Stimulated activated CD4-positive, alpha-beta T cell treated with anti-CD3 and anti-CD28 coated beads, Interleukin-2, amount 100 ng/mL, for 48 hours (primary cell): ENCODE measurements around the gene LTBP1.

Source experiments
- DNase-seq, 2 donors: peaks; one replicate each; pipeline ENCODE4 v3.0.0-alpha.2; 2020

Gene LTBP1

DNA sequence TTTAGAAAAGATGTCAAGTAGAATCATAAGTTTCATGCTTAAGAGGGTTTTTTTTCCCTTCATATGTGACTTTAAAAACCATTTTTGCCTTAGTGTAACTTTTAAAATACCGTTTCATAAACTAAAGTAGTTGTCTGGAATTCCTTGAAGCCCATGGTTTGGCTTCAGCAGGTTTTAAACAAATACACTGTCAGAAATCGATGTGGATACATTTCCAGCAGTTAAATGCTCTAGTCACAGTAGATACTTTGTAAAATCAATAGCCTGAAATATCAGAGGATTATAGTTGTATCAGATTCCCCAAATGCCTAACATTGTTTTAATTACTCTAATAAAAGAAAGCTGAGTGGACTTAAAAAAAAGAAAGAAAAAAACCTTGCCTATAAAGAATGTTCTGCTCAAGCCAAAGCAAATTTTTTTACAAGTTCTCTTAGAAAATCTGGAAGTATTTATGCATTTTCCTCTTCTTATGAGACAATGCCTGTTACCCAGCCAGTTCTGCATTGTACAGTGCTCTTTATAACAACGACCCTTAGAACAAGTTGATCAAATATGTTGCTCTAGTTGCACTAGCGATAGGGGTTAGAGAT lies 260.5 kb downstream of the LTBP1 start:
- no peak for DNase-seq

GRCh38 chr2:33208400-33208799 lies 261.6 kb downstream of the LTBP1 start:
- DNase-seq, result no peak

- no peak for DNase-seq
Observed at GRCh38 chr2:33209976-33210375, 263.2 kb downstream of the LTBP1 start.

GRCh38 chr2:33210626-33211025 lies 263.9 kb downstream of the LTBP1 start:
- DNase-seq, result no peak

GRCh38 chr2:33212151-33212550 lies 265.4 kb downstream of the LTBP1 start:
- DNase-seq, result no peak

DNA sequence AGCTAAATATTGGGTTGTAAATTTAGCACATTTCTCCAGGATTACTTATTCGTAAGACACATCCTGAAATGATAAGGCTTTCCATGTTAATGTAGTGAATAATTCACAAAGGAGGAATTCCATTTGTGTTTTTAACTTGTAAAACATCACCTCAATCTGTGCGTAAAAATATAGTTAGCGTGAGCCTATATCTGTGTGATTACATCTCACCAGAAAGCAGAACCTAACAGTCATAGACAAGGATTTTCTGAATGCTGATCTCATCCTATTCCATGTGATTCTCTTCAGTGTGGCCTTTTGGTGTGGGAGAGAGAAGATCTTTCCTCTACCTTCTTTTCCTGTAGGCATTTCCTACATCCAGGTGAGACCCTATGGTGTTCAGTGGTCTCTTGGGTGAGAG lies 266.5 kb downstream of the LTBP1 start:
- DNase-seq, result no peak

DNA sequence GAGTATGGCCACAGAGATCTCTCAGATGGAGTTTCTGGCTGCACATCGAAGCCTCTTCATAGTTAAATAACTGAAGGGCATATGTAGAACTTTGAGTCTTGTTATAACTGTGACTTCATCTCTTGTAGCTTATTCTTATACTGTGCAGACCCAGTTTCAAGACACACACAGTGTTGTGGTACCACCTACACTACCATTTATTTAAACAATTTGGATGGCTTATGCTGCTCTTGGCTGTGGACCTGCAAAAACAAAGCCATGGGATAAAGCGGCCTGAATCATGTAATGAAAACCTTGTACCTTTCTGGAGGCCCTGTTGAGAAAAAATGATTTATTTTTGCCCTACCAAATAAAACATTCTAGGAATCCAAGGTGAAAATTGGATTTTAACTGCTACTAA lies 266.9 kb downstream of the LTBP1 start:
- DNase-seq, result no peak

GRCh38 chr2:33214436-33214835 lies 267.7 kb downstream of the LTBP1 start:
- DNase-seq, result no peak

DNA sequence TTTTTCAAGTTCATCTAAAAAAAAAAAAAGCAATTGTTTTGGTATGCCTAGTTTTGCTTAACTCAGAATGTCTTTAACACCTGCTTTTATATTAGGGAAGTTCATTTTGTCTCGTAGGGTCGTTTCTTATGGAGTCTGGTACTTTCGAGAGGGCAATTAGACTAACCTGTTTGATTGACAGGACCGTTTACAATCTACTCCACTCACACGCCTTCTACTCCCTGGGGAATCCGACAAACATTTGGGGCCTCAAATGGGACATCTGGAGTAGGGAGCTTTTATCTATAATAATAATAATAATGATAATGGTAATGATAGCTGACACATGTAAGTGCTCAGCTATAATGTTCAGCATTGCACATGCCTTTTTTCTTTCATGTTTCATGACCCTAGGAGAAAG lies 268.1 kb downstream of the LTBP1 start:
- no peak for DNase-seq

DNA sequence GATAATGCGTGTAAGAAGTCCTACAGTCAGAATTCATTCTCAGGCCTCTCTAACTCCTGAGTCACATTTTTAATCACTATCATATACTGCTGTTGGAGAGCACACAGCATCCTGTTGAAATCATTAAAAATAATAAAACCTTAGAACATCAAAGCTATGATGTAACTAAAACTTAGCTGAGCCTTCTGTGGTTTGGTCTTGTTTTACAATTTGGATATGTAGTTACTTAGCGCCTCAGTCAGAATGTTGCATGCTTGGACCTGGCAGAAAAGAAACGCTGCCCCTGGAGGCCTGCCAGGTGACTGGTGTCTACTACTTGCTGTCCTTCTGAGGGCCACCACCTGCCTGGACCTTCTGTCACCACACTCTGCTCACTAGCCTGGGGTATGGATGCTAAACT lies 268.5 kb downstream of the LTBP1 start:
- DNase-seq, result no peak

DNA sequence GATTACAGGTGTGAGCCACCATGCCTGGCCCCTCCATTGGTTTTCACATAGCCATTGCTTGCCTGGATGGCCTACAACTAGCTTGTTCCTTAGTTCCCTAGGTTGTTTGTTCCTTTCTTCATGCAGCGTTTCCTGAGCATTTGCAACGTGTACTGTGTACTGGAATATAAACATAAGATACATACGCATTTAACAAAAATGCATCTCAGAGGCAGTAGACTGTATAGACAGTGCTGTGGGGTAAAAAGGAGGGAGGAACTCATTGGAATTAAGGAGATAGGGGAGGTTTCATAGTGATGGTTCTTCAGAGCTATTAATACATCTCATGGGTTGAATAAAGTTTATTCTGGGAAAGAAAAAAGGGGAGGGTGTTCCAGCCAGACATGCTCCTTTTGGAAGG lies 269.2 kb downstream of the LTBP1 start:
- DNase-seq, result no peak

GRCh38 chr2:33216508-33217182 lies 269.9 kb downstream of the LTBP1 start:
- no peak for DNase-seq

GRCh38 chr2:33217406-33217805 lies 270.7 kb downstream of the LTBP1 start:
- DNase-seq, result no peak

DNA sequence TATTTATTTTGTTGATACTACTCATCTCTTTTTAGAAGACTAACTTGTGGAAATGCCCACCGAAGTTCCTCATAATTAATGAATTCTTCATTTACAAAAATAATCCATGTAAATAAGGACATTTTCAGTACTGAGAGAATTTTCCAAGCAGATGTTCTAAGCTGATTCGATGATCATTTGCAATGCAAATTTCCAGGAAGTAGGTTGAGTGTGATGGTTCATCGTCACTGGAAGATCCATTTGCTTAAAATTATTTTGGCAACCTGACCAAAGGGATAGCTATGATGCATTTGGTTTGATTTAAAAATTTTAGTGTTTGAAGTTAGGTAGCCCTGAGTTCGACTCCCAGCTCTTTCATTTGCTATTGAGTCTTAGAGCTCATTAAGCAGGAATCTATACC lies 272.4 kb downstream of the LTBP1 start:
- DNase-seq, result no peak

DNA sequence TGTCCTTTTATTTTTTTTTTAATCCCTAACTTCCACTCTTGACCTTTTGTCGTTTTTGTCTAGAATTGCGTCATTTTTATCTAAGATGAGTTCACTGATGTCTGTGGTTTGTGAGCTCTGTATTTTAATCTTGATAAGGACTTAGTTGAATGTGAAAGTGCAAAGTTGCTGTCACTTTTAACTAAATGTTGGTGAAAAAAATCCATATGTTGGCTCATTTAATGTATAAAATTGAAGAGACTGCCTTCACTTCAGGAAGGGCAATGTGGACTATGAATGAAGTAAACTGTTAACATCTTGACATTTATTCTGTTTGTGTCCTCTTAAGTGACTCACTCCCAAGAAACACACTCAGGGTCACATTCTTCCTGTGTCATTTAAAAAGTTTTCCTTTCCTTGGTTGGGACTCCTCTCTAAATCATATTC lies 273.1 kb downstream of the LTBP1 start:
- DNase-seq, result no peak

GRCh38 chr2:33220533-33220932 lies 273.8 kb downstream of the LTBP1 start:
- DNase-seq, result no peak

DNA sequence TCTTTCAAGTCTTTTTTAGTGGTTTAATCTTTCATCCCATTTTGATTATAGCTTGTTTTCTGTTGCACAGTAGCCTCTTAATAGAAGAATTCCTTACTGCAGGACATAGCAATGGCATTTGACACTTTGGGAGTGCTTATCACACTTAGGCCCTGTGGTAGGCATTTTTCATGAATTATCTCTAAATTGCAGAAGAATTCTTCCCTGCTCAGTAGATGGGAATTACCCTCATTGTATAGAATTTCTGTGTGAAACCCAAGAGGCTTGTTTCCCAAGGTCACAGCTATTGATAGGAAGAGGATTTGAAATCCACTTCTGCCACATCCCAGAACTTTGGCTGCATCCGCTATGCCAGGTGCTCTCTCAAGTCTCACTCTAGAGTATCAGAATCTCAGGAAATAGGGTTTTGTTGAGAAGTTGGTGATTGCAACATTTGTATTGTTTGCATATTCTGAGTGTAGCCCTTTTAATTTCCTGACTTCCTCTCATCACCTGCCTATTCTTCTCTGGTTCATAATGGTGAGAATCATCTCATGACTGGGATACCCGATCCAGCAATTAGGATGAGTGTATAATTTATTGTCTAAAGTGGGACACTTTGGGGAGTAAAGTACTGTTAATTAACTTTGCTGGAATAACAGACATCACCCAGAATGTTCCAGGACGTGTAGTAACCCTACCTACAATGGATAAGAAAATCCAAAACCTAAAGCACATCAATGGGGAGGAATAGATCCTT lies 274.5 kb downstream of the LTBP1 start:
- no peak for DNase-seq

GRCh38 chr2:33222309-33222708 lies 275.6 kb downstream of the LTBP1 start:
- DNase-seq, result no peak

DNA sequence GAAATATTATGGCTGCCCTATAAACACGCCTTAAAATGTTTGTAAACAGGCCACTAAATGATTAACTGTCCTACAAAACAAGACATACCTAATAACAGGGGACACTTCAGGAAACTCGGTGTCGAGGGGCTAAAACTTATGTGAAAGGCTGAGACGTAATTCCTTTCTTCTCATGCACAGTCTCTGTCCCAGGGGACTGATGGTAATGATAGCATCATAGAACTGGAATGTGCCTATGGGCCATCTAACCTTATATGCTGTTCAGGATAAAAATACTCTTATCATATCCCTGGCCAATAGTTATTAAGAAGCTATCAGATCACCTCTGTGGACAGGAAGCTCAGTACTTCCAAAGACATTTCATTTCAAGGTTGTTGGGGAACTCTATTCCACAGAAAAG lies 277.1 kb downstream of the LTBP1 start:
- DNase-seq, result no peak

DNA sequence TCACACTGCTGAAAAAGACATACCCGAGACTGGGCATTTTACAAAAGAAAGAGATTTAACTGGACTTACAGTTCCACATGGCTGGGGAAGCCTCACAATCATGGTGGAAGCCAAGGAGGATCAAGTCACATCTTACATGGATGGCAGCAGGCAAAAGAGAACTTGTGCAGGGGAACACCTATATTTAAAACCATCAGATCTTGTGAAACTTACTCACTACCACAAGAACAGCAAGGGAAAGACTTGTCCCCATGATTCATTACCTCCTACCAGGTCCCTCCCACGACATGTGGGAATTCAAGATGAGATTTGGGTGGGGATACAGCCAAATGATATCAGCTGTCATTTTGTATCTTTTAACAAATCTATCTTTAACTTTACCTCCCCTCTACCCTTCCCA lies 278.6 kb downstream of the LTBP1 start:
- no peak for DNase-seq

- no peak for DNase-seq
Observed at GRCh38 chr2:33226546-33226945, 279.8 kb downstream of the LTBP1 start.

DNA sequence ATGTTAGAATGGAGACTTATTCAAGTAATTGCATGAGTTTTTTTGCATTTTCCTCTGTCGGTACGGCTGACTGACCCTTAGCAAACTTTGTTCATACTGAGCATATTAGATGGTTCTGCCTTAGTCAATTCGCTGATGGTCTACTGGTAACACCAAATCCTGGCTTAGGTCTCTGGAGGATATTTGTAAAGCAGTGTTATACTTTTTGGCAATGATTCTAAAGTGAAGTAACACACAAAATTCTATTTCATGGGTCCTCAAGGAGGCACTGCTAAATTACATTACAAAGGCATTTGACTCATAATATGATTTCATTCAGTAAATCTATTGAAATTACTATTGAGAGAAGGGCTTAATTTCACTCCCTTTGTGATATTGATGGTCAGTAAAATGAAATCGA lies 282.9 kb downstream of the LTBP1 start:
- DNase-seq, result no peak

DNA sequence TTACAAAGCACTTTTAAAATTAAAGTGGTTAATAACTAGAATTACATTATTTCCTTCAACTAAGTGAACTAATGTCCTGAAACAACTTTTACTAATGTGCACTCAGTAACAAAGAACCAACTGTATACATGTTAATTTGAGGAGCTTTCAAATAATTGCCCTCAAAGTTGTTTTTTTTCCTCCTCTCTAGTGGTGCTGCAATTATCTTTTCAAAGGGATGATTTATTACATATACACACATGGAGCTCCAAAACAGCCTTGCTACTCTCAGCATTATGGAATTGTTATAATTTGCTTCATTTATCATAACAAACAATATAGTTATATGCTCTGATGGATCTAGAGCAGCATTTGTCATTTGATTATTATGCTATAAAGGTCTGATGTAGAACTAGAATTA lies 283.4 kb downstream of the LTBP1 start:
- no peak for DNase-seq

DNA sequence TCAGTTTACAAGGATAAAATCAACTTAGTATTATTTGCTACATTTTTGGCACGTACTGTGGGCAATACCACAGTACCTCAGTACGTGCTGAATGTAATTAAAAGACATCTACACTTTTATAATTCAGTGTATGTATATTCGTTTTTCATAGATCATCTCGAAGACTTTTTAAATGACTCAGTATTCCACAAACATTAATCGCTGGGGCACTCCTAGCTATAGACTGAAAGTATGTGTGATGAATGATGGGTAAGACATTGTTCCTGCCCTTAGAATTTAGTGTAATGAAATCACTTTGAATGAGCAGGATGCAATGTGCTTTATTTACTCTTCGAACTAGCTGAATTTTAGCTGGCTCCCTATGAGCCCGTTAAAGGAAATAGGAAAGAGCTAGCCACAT lies 284.1 kb downstream of the LTBP1 start:
- no peak for DNase-seq
